ACHN (cell line): ENCODE measurements around the gene ASCL3.
"Not testable (repeated sequence)": the region's sequence is repeated elsewhere in the genome, so short reads cannot be mapped to it uniquely, and the experiment has no call there.

Source experiments
- DNase-seq: peaks from one replicate; pipeline ENCODE4 v3.0.0-alpha.2; 2015
- in situ Hi-C: cut with HindIII; loops from 2 replicates; pipeline ENCODE4 v1.10.0; 2017; ENCODE audit warnings: low sequenced_read_pairs, low pct_ligation_motif_present, low pct_unique_long_range_greater_than_20kb

Gene ASCL3

DNA sequence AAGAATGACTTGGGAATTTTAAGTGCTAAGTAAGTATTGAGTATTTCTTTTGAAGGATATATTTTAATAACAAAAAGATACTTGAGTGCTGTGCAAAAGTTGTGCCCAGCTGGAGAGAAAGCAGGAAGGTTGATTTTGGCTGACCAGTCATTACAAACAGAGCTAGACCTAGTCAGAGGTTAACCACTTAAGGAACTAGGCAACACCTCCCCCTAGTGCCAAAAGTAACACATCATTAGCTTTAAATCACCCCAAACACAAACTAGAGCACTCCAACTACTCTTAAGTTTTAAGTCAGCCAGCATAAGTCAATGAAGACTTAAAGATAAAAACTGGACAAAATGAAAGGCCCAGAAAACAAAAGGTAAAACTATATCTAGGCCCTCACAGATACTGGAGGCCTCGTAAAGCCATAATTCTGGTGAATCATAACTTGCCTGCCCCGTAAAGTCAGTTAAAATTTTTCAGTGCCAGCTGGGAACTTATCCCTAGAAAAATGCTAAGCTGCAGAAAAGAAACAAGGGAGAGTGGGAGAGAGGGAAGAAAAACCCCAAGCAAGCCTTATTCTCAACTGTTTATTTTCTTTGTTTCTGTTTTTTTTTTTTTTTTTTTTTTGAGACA, 16.8 kb upstream of the ASCL3 start:
- peak; percentile 76 for DNase-seq
- in situ Hi-C loops, result no loop called here

DNA sequence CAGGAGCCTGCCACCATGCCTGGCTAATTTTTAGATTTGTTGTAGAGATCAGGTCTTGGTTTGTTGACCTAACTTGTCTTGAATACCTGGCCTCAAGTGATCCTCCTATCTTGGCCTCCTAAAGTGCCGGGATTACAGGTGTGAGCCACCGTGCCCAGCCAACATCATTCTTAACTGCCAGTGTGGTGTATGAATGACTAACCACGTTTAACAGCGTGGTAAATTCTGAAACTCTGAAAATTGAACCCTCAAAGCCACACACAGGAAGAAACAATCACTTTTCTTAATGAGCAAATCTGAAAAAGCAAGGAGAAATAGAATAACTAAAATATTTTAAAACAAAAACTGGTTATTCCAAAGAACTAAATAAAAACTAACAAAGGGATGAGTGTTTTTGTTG, 14.0 kb upstream of the ASCL3 start:
- DNase-seq, result no peak
- in situ Hi-C loops, result no loop called here

DNA sequence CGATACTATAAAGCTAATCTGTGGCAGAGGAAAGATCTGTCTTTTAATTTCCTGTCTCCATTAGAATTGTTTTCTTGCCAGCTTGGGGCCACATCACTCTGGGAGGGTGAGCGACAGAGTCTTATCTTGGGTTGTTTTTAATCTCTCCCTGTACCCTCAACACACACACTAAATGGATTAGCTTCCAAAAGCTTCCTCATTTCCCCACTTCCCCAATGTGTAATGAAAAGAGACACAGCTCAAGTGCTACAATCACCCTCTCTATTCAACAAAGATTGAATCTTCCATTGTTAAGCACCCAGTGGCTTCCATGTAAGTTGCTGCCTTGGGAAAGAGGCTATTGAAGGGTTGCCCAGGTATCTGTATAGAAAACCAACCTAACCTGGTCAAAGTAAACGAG, 6.1 kb upstream of the ASCL3 start:
- in situ Hi-C loops, result no loop called here
- DNase-seq, result no peak

DNA sequence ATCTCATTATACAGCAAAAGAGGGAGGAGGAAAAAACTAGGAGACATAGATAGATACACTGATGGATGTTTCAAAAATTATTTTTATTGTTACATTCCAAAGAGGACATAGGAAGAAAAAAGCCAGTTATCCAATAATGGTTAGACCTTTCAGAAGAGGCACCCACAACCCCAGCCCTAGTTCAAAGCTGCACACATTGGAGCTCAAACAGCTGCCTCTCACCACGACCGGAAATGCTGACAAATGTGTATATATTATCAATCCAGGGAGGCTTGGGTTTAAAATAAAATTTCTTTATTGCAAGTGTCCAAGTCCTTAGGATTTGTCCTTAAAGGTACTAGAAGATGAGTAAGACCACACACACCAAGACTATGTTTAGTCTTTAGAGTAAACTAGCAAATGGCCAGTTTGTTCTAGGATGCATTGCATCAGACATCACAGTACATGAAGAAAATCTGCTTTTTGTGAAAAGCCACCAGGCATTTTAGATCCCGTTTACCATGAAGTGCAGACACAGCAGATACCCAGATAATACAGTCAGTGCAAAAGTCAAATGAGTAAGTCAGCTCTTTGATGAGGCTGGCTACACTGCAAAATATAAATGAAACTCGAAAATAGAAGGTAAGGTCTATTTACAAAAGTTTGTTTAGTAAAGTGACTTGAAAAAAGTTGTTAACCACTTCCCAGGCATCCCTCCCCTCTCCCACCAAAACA, 4.6 kb upstream of the ASCL3 start:
- DNase-seq, result no peak
- in situ Hi-C loops, result no loop called here

DNA sequence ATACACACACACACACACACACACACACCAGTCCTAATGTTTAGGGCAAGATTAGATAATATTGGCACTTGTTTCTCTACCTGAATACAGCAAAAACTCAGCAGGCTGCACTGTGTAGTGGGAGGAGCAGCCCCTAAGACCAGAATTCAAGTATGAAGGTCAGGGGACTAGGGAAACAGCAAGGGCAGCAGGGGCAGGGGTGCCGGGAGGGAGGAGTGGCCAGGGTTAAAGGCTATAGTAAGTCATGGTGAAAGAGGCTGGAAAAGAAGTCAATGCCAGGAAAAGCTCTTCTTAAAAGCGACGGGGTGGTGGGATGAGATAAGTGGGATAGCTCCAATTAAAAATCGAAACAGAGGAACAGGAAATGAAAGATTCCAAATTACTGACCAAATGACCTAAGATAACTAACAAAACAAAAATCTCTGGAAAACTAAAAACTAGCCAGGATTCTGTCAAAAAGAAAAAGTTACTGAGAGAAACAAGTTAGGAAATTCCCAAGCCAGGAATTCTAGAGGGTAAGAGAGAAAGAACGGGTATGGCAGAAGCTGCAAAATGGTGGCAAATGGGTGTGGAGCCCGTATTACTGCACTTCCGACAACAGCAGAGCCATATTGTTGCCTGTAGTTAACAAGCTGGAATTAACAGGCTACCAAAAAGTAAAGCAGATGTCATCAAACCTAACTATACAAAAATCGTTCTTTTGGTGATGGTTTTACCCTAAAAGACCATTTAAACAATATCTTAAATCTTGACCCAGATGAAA, 1.3 kb downstream of the ASCL3 start:
- in situ Hi-C loops, result no loop called here
- no peak for DNase-seq

DNA sequence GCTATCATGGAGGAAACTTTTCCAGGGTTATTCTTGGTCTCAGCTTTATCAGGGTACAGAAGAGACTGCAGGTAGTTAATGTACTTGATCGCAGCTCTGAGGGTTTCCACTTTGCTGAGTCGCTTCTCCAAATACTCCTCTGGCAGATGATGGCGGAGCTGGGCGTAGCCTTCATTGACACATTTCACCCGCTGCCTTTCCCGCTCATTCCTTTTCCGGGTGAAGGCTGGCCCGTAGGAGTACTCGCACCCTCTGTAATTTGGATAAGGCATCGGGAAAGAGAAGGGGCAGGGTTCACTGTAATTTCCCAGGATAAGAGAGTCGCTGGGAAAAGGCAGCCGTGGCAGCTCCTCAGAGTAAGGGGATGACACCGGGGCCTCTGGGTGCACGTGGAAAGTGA, 5.2 kb downstream of the ASCL3 start:
- DNase-seq, result no peak
- in situ Hi-C loops, result no loop called here

DNA sequence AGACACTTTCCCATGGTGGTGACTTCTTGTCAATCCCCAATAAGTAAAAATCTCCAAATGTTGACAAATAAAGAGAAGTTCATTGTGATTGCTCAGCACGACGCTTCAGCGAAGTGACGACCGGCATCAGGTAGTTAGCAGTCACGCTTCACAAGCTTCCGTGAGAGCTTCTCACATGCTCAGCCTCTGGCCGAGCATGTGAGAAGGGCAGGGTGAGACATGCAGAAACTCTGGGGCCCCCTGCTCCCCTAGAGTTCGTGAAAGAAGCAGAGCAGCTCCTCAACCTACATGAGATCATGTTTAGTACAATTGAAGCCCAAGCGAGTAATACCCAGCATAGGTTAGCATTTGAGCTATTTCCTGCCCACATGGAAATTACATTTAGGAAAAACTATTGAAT, 5.7 kb downstream of the ASCL3 start:
- in situ Hi-C loops, result no loop called here
- DNase-seq, result no peak

DNA sequence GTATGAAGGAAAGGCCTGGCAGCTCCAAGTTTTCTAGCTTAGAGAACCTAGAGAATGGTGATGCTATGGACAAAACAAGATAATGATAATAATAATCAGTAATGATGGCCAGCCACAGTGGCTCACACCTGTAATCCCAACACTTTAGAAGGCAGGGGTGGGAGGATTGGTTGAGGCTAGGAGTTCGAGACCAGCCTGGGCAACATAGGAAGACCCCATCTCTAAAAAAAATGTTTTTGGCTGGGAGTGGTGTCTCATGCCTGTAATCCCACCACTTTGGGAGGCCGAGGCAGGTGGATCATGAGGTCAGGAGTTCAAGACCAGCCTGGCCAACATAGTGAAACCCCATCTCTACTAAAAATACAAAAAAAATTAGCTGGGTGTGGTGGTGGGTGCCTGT, 7.0 kb downstream of the ASCL3 start:
- DNase-seq, in situ Hi-C loops: not testable (repeated sequence)

DNA sequence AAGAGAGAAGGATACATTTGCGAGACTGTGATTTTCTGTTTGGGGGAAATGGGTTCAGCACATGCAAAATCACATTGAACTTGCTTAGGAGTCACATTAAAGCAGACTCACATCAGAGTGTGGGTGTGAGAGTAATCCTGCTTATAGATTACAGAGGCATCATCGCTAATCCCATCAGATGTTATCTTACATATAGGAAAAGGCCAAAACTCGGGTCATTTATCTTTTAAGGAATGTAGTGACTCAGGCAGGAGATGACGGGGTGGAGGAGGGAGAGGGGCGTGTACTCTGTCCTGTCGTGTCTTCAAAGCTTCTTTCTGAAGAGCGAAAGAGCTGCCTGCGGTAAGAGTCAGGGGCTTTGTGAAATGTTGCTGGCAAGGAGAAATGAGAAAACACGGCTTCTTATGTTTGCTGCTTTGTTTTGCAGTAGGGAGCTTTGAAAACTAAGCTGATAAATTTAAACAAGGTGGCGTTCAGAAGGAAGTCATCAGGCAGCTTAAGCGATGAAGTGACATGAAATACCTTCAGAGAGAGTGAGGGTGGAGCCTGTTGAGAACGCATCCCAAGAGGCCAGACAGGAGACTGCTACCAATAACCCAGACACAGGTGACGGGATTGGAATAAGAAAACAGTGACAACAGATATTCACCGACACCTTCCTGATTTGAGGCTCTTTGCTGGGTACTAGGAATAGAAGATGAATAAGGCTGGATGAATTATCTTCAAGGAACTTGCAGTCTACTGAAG, 7.9 kb downstream of the ASCL3 start:
- DNase-seq, result peak; percentile 43
- in situ Hi-C loops, result no loop called here

DNA sequence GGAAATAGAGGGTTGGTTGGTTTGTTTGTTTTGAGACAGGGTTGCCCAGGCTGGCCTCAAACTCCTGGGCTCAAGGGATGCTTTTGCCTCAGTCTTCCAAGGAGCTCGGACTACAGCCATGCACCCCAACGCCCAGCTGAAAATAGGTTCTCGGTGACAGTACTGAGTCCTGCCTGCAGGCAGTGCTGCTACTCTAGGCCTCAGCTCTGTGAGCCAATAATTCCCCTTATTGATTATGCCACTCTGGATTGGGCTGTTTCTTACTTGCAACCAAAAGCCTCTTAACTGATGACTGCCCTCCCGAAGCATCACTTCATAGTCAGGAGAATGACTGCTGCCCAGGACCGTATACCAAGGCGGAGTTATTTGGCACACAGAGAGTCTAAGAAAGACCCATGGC, 8.9 kb downstream of the ASCL3 start:
- in situ Hi-C loops, result no loop called here
- DNase-seq, result no peak

DNA sequence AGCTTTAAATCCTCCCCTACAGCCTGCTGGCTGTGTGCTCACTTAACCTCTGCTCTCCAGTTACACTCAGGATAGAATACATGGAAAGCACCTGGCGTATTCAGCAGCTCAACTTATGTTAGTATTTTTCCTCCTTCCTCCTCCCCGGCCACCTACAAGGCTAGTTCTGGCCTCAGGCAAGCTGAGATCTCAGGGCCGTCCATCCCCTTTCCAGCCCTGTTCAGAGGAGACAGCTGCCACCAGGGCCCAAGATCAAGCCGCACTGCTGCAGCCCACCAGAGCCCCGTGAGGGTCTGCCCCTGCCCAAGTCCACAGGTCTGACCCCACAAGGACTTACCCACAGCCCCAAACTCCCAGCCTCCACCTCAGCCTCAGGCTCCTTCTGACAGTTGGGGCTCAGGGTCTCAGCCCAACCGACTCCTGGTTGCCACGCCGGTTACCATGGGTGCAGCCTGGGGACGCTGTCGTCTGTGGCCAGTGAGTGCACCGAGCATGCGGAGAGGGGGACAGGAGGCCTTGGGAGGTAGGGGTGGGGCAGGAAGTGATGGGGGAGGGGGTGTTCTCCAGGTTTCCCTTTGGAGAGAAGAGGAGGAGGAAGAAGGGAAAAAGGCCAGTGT, 10.1 kb downstream of the ASCL3 start, which contains the start of gene C11orf16:
Gene C11orf16, minus strand, starts transcription at position 384 of the 617 bp plus-strand sequence. CDS start 639 bp downstream, outside the sequence.
- no peak for DNase-seq
- in situ Hi-C loops, result no loop called here

DNA sequence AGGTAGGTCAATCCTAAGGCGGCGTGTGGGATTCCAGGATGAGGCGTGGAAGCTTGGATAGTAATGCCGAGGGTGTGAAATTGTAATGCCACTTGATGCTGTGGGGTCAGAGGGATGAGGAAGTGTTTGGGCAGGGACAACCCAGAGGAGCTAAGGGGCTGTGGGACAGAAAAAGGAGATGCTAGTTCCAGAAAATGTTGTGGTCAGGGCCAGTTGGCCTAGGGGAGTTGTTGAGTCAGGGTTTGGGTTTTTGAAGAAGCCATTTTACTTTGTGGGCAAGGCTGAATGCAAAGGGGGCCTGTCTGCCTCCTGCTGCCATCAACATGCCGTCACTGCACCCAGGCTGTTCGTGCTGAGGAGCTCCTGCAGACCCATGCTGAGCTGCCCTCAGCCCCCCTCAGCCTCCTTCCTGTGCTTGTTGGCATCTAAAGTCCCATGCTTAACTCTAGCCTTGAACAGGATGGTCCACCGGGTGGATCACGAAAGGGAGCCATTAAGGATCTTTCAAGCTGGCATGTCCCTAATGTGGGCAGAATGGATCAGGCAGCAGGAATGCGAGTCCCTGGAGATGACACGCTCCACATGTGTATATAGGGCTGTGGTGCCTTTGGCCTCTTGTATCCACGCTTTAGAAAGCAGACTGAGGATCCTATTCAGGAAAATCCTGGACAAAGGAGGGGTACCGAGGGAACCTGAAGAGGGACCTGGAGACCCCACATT, 12.2 kb downstream of the ASCL3 start:
- in situ Hi-C loops, result no loop called here
- DNase-seq, result no peak

DNA sequence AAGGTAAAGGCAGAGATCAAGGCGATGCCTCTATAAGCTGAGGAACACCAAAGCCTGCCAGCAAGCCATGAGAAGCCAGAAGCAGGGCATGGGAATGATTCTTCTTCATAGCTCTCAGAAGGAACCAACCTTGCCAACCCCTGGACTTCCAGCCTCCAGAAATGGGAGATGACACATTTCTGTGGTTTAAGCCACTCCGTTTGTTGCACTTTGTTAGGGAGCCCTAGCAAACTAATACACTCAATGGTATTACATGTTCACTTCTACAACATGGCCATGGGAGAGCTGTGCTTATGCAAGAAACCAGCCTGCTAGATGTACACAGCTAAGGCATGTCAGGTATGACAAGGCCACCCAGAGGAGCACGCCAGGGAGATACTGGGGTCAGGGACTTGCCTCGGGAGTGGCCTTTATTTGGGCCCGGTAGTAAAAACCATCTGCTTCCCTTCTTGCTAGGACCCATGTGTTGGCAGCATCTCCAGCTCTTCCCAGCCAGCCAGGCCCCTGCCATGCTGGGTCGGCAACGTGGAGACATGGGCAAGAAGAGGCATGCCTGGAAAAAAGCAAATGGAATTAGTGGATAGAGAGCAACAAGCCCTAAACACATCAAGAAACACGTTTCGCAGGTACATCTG, 13.7 kb downstream of the ASCL3 start:
- in situ Hi-C loops, result no loop called here
- DNase-seq, result no peak

DNA sequence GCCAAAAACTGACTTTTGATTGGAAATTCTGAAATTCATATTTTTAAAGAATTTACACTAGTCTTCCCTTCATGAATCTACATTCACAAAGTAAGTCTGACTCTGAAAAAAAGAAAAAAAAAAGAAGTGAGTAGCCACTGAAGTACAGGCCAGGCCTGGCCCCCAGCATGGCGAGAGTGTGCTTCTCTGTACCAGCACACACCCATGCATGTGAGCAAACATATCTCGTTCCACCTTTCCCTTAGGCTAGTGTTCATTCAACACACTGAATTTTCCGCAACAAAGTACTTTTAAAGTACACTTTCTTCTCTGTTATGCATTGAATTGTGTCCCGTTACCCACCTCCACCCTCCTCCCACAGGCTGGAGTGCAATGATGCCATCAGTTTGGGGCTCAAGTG, 14.6 kb downstream of the ASCL3 start:
- in situ Hi-C loops, result no loop called here
- no peak for DNase-seq

DNA sequence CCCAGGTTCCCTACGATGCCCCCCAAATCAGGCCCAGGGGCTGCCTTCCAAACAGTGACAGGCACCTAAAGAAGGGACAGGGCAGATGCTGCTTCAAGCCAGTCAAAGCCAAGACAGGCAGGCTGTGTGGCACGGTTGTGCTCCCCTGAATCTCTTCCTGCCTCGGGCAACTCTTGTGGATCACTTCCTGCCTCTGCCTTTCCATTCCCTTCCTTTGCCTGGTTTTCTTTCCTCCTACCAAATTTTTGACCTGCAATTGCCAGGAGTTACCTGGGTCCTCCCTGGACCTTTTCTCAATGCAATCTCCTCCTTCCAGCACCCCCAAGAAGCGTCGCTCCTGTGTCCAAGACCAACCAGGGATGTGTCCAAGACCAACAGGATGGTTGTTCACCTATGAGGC, 15.6 kb downstream of the ASCL3 start:
- in situ Hi-C loops, result no loop called here
- no peak for DNase-seq

DNA sequence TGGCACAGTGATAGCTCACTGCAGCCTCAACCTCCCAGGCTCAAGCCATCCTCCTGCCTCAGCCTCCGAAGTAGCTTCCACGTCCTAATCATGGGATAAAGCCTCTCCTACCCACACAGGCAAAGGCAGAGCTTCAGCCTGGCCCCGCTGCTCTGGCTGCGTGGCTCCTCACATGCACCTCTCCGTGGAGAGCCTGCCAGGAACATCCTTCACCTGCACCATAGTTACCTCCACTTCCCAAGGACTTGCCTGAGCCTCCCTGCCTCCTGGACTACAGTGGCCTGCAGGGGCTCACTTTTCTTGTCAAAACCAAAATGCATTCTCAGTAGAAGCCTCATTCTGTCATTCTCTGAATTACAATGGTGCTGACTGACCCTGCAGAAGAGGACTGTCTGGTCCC, 16.6 kb downstream of the ASCL3 start:
- no peak for DNase-seq
- in situ Hi-C loops, result no loop called here

DNA sequence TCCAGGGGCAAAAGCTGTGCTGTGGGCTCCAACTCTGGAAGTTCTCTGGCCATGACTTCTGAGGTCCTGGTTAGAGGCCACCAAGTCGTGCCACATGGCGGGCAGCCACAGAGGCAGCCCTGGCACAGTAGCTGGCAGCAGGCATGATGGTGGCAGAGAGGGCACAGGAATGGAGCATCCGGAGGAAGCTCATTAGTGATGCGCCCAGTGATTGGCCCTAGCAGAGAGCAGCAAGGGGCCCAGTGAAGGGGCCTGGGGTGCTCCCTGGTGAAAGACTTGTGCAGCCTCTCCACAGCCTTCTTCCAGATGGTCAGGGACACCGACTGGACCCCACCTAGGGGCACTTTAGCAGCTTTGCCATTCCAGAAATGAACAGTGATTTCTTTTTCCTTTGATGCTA, 17.1 kb downstream of the ASCL3 start:
- in situ Hi-C loops, result no loop called here
- DNase-seq, result no peak

DNA sequence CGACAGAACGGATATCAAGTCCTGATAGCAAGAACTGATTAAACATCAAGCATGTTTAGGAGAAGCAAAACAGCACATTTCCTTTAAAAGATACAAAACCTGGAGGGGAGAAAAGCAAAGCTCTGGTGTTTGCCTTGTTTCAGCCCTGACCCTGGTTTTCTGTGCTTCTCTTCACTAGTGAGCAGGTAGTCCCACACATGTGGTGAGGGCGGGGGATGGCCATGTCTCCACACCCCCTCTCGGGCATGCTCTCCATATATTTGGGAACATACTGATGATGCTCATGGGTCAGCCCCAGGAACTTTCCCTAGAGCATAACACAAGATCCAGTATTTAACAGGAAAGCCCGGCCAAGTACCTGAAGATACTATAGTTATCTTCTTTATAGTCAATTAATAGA, 20.1 kb downstream of the ASCL3 start:
- in situ Hi-C loops, result no loop called here
- no peak for DNase-seq
